Measurements from ENCODE around the gene GGTLC2.

- TF ChIP-seq CTCF (conservative IDR thresholded peaks at IDR 0.05; ENCODE audit: low read length) (no peak), EZH2phosphoT487 (IDR thresholded peaks at IDR 0.05; ENCODE audit: borderline replicate concordance) (no peak)
Measured at GRCh38 chr22:22682807-22683667, 38.6 kb downstream of the GGTLC2 start.

All from Loucy (cell line).